IMR-90 (cell line): ENCODE measurements around the gene ZPBP2. TPM values are rescaled to one million over a fixed set of nuclear protein-coding genes. Genes with fewer than 3 reads are reported as not detected.

Source experiments
- ATAC-seq: fragments of 200-7000 bp; cut with Tn5 transposase; 2 replicates; pipeline ENCODE4 v1.9.1; 2020; ENCODE audit warnings: low read depth, mild to moderate bottlenecking, moderate library complexity
- BruUV-seq: library from RNA; stranded (reverse); fragments of 400-500 nt; replicated peaks from 2 replicates; lab custom pipeline; 2021; lab: Mats Ljungman, UMichigan
- CTCF ChIA-PET: fragments of 300-600 bp; formaldehyde crosslinking; extraction: SDS; loops from one replicate; lab custom pipeline; 2021; ENCODE audit warnings: antibody characterized with exemption; lab: Yijun Ruan, JAX
- POLR2A ChIA-PET: fragments of 300-600 bp; sonication (Branson Sonifier 250); formaldehyde crosslinking; loops from one replicate; lab custom pipeline; 2022; ENCODE audit warnings: antibody characterized with exemption; ENCODE audit not compliant: unreplicated experiment; lab: Charles Lee
- DNase-seq: peaks from one replicate; pipeline ENCODE4 v3.0.0; 2013
- H2AFZ ChIP-seq: replicated peaks from 2 replicates; pipeline ENCODE3; 2013; ENCODE audit warnings: low read length, mild to moderate bottlenecking; ENCODE audit not compliant: poor library complexity
- H2AK5ac ChIP-seq: 2 replicates; pipeline ENCODE4 v1.6.1; 2013; ENCODE audit warnings: low read depth, low read length, inconsistent platforms
- H2AK9ac ChIP-seq: replicated peaks from 2 replicates; pipeline ENCODE3; 2013; ENCODE audit warnings: mild to moderate bottlenecking, low read depth, low read length, moderate library complexity; ENCODE audit not compliant: poor library complexity
- H2BK120ac ChIP-seq: 2 replicates; pipeline ENCODE4 v1.6.1; 2013; ENCODE audit warnings: low read depth, low read length, inconsistent platforms
- H2BK15ac ChIP-seq: 3 replicates; pipeline ENCODE4 v1.6.1; 2013; ENCODE audit warnings: low read depth, low read length, inconsistent platforms
- H2BK20ac ChIP-seq: 2 replicates; pipeline ENCODE4 v1.6.1; 2013; ENCODE audit warnings: low read depth, mild to moderate bottlenecking, inconsistent platforms, low read length, moderate library complexity
- H2BK5ac ChIP-seq: 2 replicates; pipeline ENCODE4 v1.6.1; 2013; ENCODE audit warnings: mild to moderate bottlenecking, low read depth, low read length, inconsistent platforms; ENCODE audit not compliant: poor library complexity, severe bottlenecking
- H3K14ac ChIP-seq: replicated peaks from 2 replicates; pipeline ENCODE4 v1.6.1; 2013; ENCODE audit warnings: low read depth, low read length, inconsistent platforms
- H3K18ac ChIP-seq: 2 replicates; pipeline ENCODE4 v1.6.1; 2013; ENCODE audit warnings: low read depth, low read length, control low read depth
- H3K23ac ChIP-seq: 2 replicates; pipeline ENCODE4 v1.6.1; 2013; ENCODE audit warnings: low read depth, low read length, inconsistent platforms
- H3K27ac ChIP-seq: 2 replicates; pipeline ENCODE4 v1.5.1; 2013; ENCODE audit warnings: mild to moderate bottlenecking, control low read depth, low read length; ENCODE audit not compliant: insufficient read depth
- H3K27me3 ChIP-seq: 2 replicates; pipeline ENCODE4 v1.6.1; 2013; ENCODE audit warnings: low read length; ENCODE audit not compliant: control insufficient read depth, insufficient read depth
- H3K36me3 ChIP-seq: 2 replicates; pipeline ENCODE4 v1.6.1; 2013; ENCODE audit warnings: low read length, mixed read lengths; ENCODE audit not compliant: control insufficient read depth, insufficient read depth
- H3K4ac ChIP-seq: 2 replicates; pipeline ENCODE4 v1.6.1; 2013; ENCODE audit warnings: low read depth, low read length, inconsistent platforms
- H3K4me1 ChIP-seq: 2 replicates; pipeline ENCODE4 v1.6.1; 2013; ENCODE audit warnings: low read length, mixed read lengths; ENCODE audit not compliant: control insufficient read depth, insufficient read depth
- H3K4me2 ChIP-seq: 2 replicates; pipeline ENCODE4 v1.6.1; 2013; ENCODE audit warnings: low read depth, mild to moderate bottlenecking, control low read depth, low read length, moderate library complexity
- H3K4me3 ChIP-seq: 2 replicates; pipeline ENCODE4 v1.5.1; 2013; ENCODE audit warnings: low read depth, mild to moderate bottlenecking, control low read depth, low read length, moderate library complexity; ENCODE audit not compliant: insufficient read depth
- H3K56ac ChIP-seq: 2 replicates; pipeline ENCODE4 v1.6.1; 2013; ENCODE audit warnings: low read length, inconsistent platforms; ENCODE audit not compliant: insufficient read depth; ENCODE audit errors: extremely low read depth
- H3K79me1 ChIP-seq, 2 experiments: 2 replicates each; pipeline ENCODE4 v1.6.1; 2013; ENCODE audit warnings: low read length in 2 of 2, inconsistent platforms in 1 of 2, low read depth in 1 of 2
- H3K9ac ChIP-seq: 2 replicates; pipeline ENCODE4 v1.6.1; 2013; ENCODE audit warnings: low read depth, low read length, control low read depth
- H3K9me1 ChIP-seq: 2 replicates; pipeline ENCODE4 v1.6.1; 2013; ENCODE audit warnings: low read length, inconsistent platforms; ENCODE audit not compliant: insufficient read depth
- H3K9me3 ChIP-seq: 2 replicates; pipeline ENCODE4 v1.6.1; 2013; ENCODE audit warnings: low read length; ENCODE audit not compliant: control insufficient read depth, insufficient read depth
- H4K20me1 ChIP-seq: 2 replicates; pipeline ENCODE4 v1.6.1; 2013; ENCODE audit warnings: low read length, inconsistent platforms; ENCODE audit not compliant: insufficient read depth
- H4K5ac ChIP-seq: 2 replicates; pipeline ENCODE4 v1.6.1; 2013; ENCODE audit warnings: mild to moderate bottlenecking, low read depth, low read length, control low read depth
- H4K8ac ChIP-seq, 2 experiments: 2 replicates each; pipeline ENCODE4 v1.6.1; 2013; ENCODE audit warnings: low read depth in 2 of 2, low read length in 2 of 2, control low read depth in 1 of 2, inconsistent platforms in 1 of 2
- H4K91ac ChIP-seq: 2 replicates; pipeline ENCODE4 v1.6.1; 2013; ENCODE audit warnings: low read depth, low read length, inconsistent platforms; ENCODE audit not compliant: insufficient read depth
- POLR2A ChIP-seq: IDR thresholded peaks from 2 replicates; pipeline ENCODE4 v1.6.1; 2012; ENCODE audit warnings: mild to moderate bottlenecking, low read depth, low read length
- RFX5 ChIP-seq: IDR thresholded peaks from 2 replicates; pipeline ENCODE4 v1.8.0; 2012; ENCODE audit warnings: low read depth, mild to moderate bottlenecking, low read length, moderate library complexity
- WGBS, 2 experiments: methylation state at CpG; one replicate each; pipeline versions ENCODE4 v1.1.5 to v1.1.7; 2013; ENCODE audit warnings: missing lambda C conversion rate in 2 of 2; ENCODE audit not compliant: insufficient read length in 1 of 2; ENCODE audit errors: extremely low coverage in 2 of 2; 5-methylcytosine and 5-hydroxymethylcytosine counted together
- dilution Hi-C: fragments of 300-500 bp; cut with HindIII; formaldehyde crosslinking; loops from one replicate; pipeline ENCODE4 v1.14.3; 2018; ENCODE audit warnings: low sequenced_read_pairs; ENCODE audit not compliant: unreplicated experiment
- in situ Hi-C: fragments of 300-500 bp; cut with MboI; formaldehyde crosslinking; loops from 3 replicates; pipeline ENCODE4 v1.14.3; 2019; ENCODE audit warnings: low sequenced_read_pairs, inconsistent platforms, mixed read lengths
- intact Hi-C: fragments of 100-400 bp; cut with micrococcal nuclease; formaldehyde crosslinking; loops from 2 replicates; pipeline ENCODE4 v1.10.0; 2022
- polyA plus RNA-seq, 3 experiments: library from polyadenylated mRNA; depleted of rRNA; stranded (reverse); fragments of >200 nt; gene quantifications; 2 replicates each; pipeline ENCODE4 v1.2.3, GENCODE V29; 2012; ENCODE audit warnings: low replicate concordance in 1 of 3
- total RNA-seq: library from RNA; depleted of rRNA; stranded (reverse); fragments of >200 nt; gene quantifications from 2 replicates; pipeline ENCODE4 v1.2.3, GENCODE V29; 2012
- TF ChIP-seq, protein P1 (sequence below): fragments of 150-350 bp; IDR thresholded peaks from 2 replicates; pipeline ENCODE4 v1.6.1; 2017; ENCODE audit warnings: mild to moderate bottlenecking, antibody characterized with exemption, low read length, low read depth
- TF ChIP-seq, protein P2 (sequence below): fragments of 150-350 bp; IDR thresholded peaks from 2 replicates; pipeline ENCODE4 v1.6.1; 2016; ENCODE audit warnings: low read depth, mild to moderate bottlenecking, low read length, moderate library complexity, borderline replicate concordance

The ZPBP2 gene
- total and polyA plus RNA-seq, 2 of the 4 experiments (the other 2 are of a cell fraction), result not detected

- TF ChIP-seq, protein P1, sequence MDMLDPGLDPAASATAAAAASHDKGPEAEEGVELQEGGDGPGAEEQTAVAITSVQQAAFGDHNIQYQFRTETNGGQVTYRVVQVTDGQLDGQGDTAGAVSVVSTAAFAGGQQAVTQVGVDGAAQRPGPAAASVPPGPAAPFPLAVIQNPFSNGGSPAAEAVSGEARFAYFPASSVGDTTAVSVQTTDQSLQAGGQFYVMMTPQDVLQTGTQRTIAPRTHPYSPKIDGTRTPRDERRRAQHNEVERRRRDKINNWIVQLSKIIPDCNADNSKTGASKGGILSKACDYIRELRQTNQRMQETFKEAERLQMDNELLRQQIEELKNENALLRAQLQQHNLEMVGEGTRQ, result no peak
- no peak for TF ChIP-seq RFX5
Measured at GRCh38 chr17:39868554-39868942, 546 bp downstream of the ZPBP2 start (continued).

DNA sequence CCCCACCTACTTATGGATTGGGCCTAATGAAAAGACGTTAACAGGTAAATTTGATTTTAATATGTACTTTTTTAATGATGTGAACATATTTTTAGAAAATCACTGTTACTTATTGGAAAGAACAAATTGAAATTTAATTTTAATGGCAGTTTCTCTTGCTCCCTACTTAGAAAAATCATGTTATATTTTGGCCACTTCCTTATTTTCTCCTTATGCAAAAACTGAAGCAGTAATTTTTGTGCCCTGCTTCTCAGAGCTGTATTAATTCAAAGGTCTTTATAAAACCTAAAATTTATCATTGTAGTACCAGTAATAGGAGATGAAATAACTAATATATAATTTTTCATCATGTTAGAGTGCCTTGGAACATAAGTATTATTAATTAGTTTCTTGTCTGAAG, 2.8 kb downstream of the ZPBP2 start:
- Histone ChIP-seq H2AFZ (no peak overlapping the region), H3K18ac (no peak overlapping the region), H4K5ac (no peak overlapping the region), H3K56ac (no peak overlapping the region), H3K27me3 (peaks cover 35% of the 10 kb centered on the region), H2AK5ac (no peak overlapping the region), H4K20me1 (no peaks in the 10 kb centered on the region), H3K4me3 (no peak overlapping the region), H2BK20ac (no peak overlapping the region), H3K79me1 (no peaks in the 10 kb centered on the region), H3K4me2 (no peak overlapping the region), H3K9ac (no peak overlapping the region), H2BK15ac (no peak overlapping the region), H2BK120ac (no peak overlapping the region), H3K4ac (no peak overlapping the region), H3K14ac (no peak overlapping the region), H3K36me3 (no peaks in the 10 kb centered on the region), H3K9me3 (peaks cover 18% of the 10 kb centered on the region), H3K9me1 (no peaks in the 10 kb centered on the region), H3K27ac (no peak overlapping the region), H4K91ac (no peak overlapping the region), H3K23ac (no peak overlapping the region), H2AK9ac (no peak overlapping the region), H4K8ac (no peak overlapping the region), H2BK5ac (no peak overlapping the region), H3K4me1 (no peaks in the 10 kb centered on the region)
- intact Hi-C loops, result no loop called here
- CTCF ChIA-PET, result no interaction called here
- whole genome bisulfite sequencing, 2 experiments, result no CpG with 5 or more reads among the region's 1 CpG
- POLR2A ChIA-PET, result no interaction called here
- TF ChIP-seq, protein P2, sequence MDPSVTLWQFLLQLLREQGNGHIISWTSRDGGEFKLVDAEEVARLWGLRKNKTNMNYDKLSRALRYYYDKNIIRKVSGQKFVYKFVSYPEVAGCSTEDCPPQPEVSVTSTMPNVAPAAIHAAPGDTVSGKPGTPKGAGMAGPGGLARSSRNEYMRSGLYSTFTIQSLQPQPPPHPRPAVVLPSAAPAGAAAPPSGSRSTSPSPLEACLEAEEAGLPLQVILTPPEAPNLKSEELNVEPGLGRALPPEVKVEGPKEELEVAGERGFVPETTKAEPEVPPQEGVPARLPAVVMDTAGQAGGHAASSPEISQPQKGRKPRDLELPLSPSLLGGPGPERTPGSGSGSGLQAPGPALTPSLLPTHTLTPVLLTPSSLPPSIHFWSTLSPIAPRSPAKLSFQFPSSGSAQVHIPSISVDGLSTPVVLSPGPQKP, result no peak
- no peak for TF ChIP-seq POLR2A
- ATAC-seq, result no peak
- BruUV-seq, result no TSS peak
- in situ Hi-C loops, result no loop called here
- no peak for DNase-seq
- dilution Hi-C loops, result no loop called here
